Neutrophil (primary cell): ENCODE results near the gene MBTPS1.

Source experiments
- H3K27ac ChIP-seq: fragments of 200-600 bp; sonication (generic); 2 replicates; pipeline ENCODE4 v1.5.1; 2016; ENCODE audit warnings: mild to moderate bottlenecking, moderate library complexity
- H3K27me3 ChIP-seq: fragments of 200-600 bp; sonication (generic); 2 replicates; pipeline ENCODE4 v1.6.0; 2016; ENCODE audit warnings: mild to moderate bottlenecking
- H3K36me3 ChIP-seq: fragments of 200-600 bp; sonication (generic); 2 replicates; pipeline ENCODE4 v1.5.1; 2017
- H3K4me1 ChIP-seq, 2 experiments: fragments of 200-600 bp in 1 of 2; sonication (generic) in 1 of 2; 1 replicate in 1 of 2; 2 replicates in 1 of 2; pipeline versions ENCODE4 v1.5.1 to v1.6.1; 2013 to 2016; ENCODE audit warnings: low read depth in 1 of 2, low read length in 1 of 2, mild to moderate bottlenecking in 1 of 2, moderate library complexity in 1 of 2; ENCODE audit not compliant: control insufficient read depth in 1 of 2, insufficient read depth in 1 of 2
- H3K4me3 ChIP-seq, 2 experiments: fragments of 200-600 bp in 1 of 2; sonication (generic) in 1 of 2; 1 replicate in 1 of 2; 2 replicates in 1 of 2; pipeline ENCODE4 v1.5.1; 2013 to 2016; ENCODE audit warnings: low read depth in 1 of 2, low read length in 1 of 2, mild to moderate bottlenecking in 1 of 2, moderate library complexity in 1 of 2
- H3K9me3 ChIP-seq: fragments of 200-600 bp; sonication (generic); 2 replicates; pipeline ENCODE4 v1.5.1; 2016
- CTCF ChIP-seq: fragments of 200-600 bp; sonication (generic); IDR thresholded peaks from 2 replicates; pipeline ENCODE4 v1.5.1; 2016; ENCODE audit warnings: antibody characterized with exemption

Gene MBTPS1

DNA sequence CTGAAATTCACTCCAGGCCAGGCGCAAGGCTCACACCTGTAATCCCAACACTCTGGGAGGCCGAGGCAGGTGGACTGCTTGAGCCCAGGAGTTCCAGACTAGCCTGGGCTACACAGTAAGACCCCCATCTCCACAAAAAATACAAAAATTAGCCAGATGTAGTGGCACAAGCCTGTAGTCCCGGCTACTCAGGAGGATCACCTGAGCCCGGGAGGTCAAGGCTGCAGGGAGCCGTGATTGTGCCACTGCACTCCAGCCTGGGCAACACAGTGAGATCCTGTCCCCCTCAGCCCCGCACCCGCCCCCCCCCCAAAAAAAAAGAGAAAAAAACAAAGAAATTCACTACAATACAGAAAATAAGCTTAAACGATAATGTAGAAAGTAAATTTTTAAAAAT lies 31.5 kb downstream of the MBTPS1 start:
- H3K4me3 ChIP-seq: peak overlapping the region in 1 of 2 experiments; percentile 23
- peaks cover 46 to 63% of the 10 kb centered on the region in 2 experiments for H3K4me1 ChIP-seq
- H3K27me3 ChIP-seq: no peaks in the 10 kb centered on the region
- no peaks in the 10 kb centered on the region for H3K9me3 ChIP-seq
- H3K36me3 ChIP-seq: peaks cover 32% of the 10 kb centered on the region
- no peak for TF ChIP-seq CTCF
- H3K27ac ChIP-seq: peak overlapping the region; percentile 83

GRCh38 chr16:84084570-84085270 lies 32.0 kb downstream of the MBTPS1 start:
- peaks cover 30% of the 10 kb centered on the region for H3K36me3 ChIP-seq
- H3K27ac ChIP-seq: peak overlapping the region; percentile 83
- H3K9me3 ChIP-seq: no peaks in the 10 kb centered on the region
- peak overlapping the region in 1 of 2 experiments; percentile 23 for H3K4me3 ChIP-seq
- peak; percentile 70 for TF ChIP-seq CTCF
- H3K27me3 ChIP-seq: no peaks in the 10 kb centered on the region
- H3K4me1 ChIP-seq: peaks cover 46 to 63% of the 10 kb centered on the region in 2 experiments

- TF ChIP-seq CTCF: no peak
- peaks cover 36 to 50% of the 10 kb centered on the region in 2 experiments for H3K4me1 ChIP-seq
- H3K27ac ChIP-seq: peak overlapping the region; percentile 83
- H3K9me3 ChIP-seq: no peaks in the 10 kb centered on the region
- no peaks in the 10 kb centered on the region for H3K27me3 ChIP-seq
- H3K4me3 ChIP-seq: peak overlapping the region; percentile 31 to 37
- H3K36me3 ChIP-seq: peaks cover 41% of the 10 kb centered on the region
Measured at GRCh38 chr16:84082835-84083569, 33.7 kb downstream of the MBTPS1 start.

GRCh38 chr16:84082110-84082509 lies 34.6 kb downstream of the MBTPS1 start:
- Histone ChIP-seq H3K27ac (peak overlapping the region; percentile 83), H3K36me3 (peaks cover 42% of the 10 kb centered on the region), H3K27me3 (no peaks in the 10 kb centered on the region), H3K4me1 (peaks cover 36 to 44% of the 10 kb centered on the region in 2 experiments), H3K4me3 (no peak overlapping the region), H3K9me3 (no peaks in the 10 kb centered on the region)
- no peak for TF ChIP-seq CTCF

DNA sequence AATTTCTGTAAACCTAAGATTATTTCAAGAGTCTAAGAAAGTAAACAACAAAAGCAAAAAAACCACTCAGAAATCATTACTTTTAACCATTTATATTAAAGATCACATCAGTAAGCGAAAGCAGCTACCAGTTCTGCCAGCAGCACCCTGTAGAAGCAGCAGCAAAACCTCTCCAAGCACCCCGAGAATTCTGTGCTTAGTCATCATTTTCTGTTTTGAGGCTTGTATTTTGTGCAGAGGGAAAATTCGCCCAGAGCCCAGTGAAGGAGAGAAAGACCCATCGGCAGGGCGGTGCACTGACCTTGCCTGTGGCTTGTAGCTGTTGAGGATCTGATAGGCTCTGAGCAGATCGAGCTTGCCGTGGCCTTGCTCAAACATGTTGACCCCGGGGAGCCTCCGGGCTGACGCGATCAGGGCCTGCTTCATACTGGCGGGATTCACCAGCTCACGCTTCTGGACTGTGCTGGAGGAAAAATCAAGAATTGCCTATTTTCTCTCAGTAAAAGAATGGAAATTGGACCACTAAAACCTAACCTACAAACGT lies 35.2 kb downstream of the MBTPS1 start:
- H3K4me3 ChIP-seq: no peak overlapping the region
- no peaks in the 10 kb centered on the region for H3K9me3 ChIP-seq
- H3K27me3 ChIP-seq: no peaks in the 10 kb centered on the region
- no peak overlapping the region for H3K27ac ChIP-seq
- peaks cover 36% of the 10 kb centered on the region for H3K36me3 ChIP-seq
- no peak for TF ChIP-seq CTCF
- H3K4me1 ChIP-seq: peaks cover 36 to 42% of the 10 kb centered on the region in 2 experiments
